ENCODE results near the gene HNRNPD.

GRCh38 chr4:82352825-82353366 is 20.9 kb downstream of the HNRNPD start:
- TF ChIP-seq CTCF (IDR thresholded peaks at IDR 0.05), result no peak
- no peak for TF ChIP-seq JUN (CRISPR knock-in tag; IDR thresholded peaks at IDR 0.05)
- TF ChIP-seq STAT6 (CRISPR knock-in tag; conservative IDR thresholded peaks at IDR 0.05; ENCODE audit: low read depth), result no peak
- TF ChIP-seq NFATC4 (CRISPR knock-in tag; IDR thresholded peaks at IDR 0.05), result no peak

All from WTC11 (cell line).